Esophagus (tissue), 2 donors: ENCODE results near the gene HOXA9. TPM values are rescaled to one million over a fixed set of nuclear protein-coding genes. Genes with fewer than 3 reads are reported as not detected.

Experiments used
- H3K27ac ChIP-seq, 2 donors: one replicate each; pipeline ENCODE4 v1.5.1; 2013; ENCODE audit warnings: low read depth in 2 of 2, mild to moderate bottlenecking in 2 of 2, inconsistent platforms in 1 of 2, low read length in 1 of 2, moderate library complexity in 1 of 2
- H3K27me3 ChIP-seq, 2 donors: one replicate each; pipeline ENCODE4 v1.6.1; 2013; ENCODE audit warnings: low read length in 2 of 2, control low read depth in 1 of 2, mild to moderate bottlenecking in 1 of 2; ENCODE audit not compliant: insufficient read depth in 2 of 2, control insufficient read depth in 1 of 2
- H3K36me3 ChIP-seq, 2 donors: one replicate each; pipeline ENCODE4 v1.6.1; 2013; ENCODE audit warnings: low read length in 1 of 2; ENCODE audit not compliant: control insufficient read depth in 2 of 2, insufficient read depth in 2 of 2
- H3K4me1 ChIP-seq, 2 donors: one replicate each; pipeline ENCODE4 v1.6.1; 2013; ENCODE audit warnings: low read length in 1 of 2; ENCODE audit not compliant: control insufficient read depth in 2 of 2, insufficient read depth in 2 of 2
- H3K4me3 ChIP-seq, 2 donors: one replicate each; pipeline ENCODE4 v1.5.1; 2013; ENCODE audit warnings: low read length in 2 of 2, mild to moderate bottlenecking in 2 of 2, low read depth in 1 of 2, moderate library complexity in 1 of 2
- H3K9me3 ChIP-seq, 2 donors: one replicate each; pipeline ENCODE4 v1.6.1; 2013; ENCODE audit warnings: mild to moderate bottlenecking in 2 of 2, low read depth in 1 of 2, low read length in 1 of 2, moderate library complexity in 1 of 2; ENCODE audit not compliant: control insufficient read depth in 2 of 2, insufficient read depth in 1 of 2
- WGBS, 2 donors: extraction: QIAGEN DNeasy Blood & Tissue Kit; methylation state at CpG; one replicate each; pipeline ENCODE4 v1.1.7; 2013; 5-methylcytosine and 5-hydroxymethylcytosine counted together
- polyA plus RNA-seq, 2 donors: library from polyadenylated mRNA; stranded (reverse); fragments of 200-250 nt; gene quantifications; one replicate each; pipeline ENCODE4 v1.2.3, GENCODE V29; 2013
- donor health status: healthy with polysubstance abuse.
- donor health status: Bipolar disorder and iron deficiency.

Gene HOXA9
- polyA plus RNA-seq, 2 donors, result 0.49 TPM

- Histone ChIP-seq H3K4me1 (peaks cover 13 to 17% of the 10 kb centered on the region in 2 donors), H3K4me3 (no peak overlapping the region), H3K36me3 (no peaks in the 10 kb centered on the region), H3K27me3 (peaks cover 41 to 62% of the 10 kb centered on the region in 2 donors), H3K27ac (no peak overlapping the region), H3K9me3 (peaks cover 0 to 3% of the 10 kb centered on the region in 2 donors)
- WGBS, 2 donors, result 33 to 35% methylated on average over 9 of the region's 9 CpGs
Observed at GRCh38 chr7:27194686-27195379, 29.5 kb upstream of the HOXA9 start.

GRCh38 chr7:27194002-27194352, 28.6 kb upstream of the HOXA9 start:
- Histone ChIP-seq H3K27me3 (peaks cover 34 to 60% of the 10 kb centered on the region in 2 donors), H3K36me3 (no peaks in the 10 kb centered on the region), H3K4me3 (no peak overlapping the region), H3K27ac (no peak overlapping the region), H3K9me3 (peaks cover 0 to 5% of the 10 kb centered on the region in 2 donors), H3K4me1 (peaks cover 11 to 17% of the 10 kb centered on the region in 2 donors)
- WGBS, 2 donors, result 45 to 53% methylated on average over 2 of the region's 2 CpGs

- H3K4me1 ChIP-seq, result peaks cover 14 to 15% of the 10 kb centered on the region in 2 donors
- peak overlapping the region in 1 of 2 donors; percentile 37 for H3K4me3 ChIP-seq
- WGBS, 2 donors, result 18 to 23% methylated on average over 29 of the region's 29 CpGs
- H3K9me3 ChIP-seq, result peaks cover 0 to 3% of the 10 kb centered on the region in 2 donors
- H3K27ac ChIP-seq, result no peak overlapping the region
- H3K36me3 ChIP-seq, result no peaks in the 10 kb centered on the region
- H3K27me3 ChIP-seq, result peaks cover 29 to 59% of the 10 kb centered on the region in 2 donors
Observed at GRCh38 chr7:27193335-27194001, 28.1 kb upstream of the HOXA9 start.

- Histone ChIP-seq H3K36me3 (no peaks in the 10 kb centered on the region), H3K27me3 (peaks cover 28 to 59% of the 10 kb centered on the region in 2 donors), H3K9me3 (peaks cover 0 to 2% of the 10 kb centered on the region in 2 donors), H3K27ac (no peak overlapping the region), H3K4me1 (peaks cover 18 to 22% of the 10 kb centered on the region in 2 donors), H3K4me3 (peak overlapping the region; percentile 18 to 37)
- WGBS, 2 donors, result 3% methylated on average over 75 to 78 of the region's 78 CpGs
Observed at GRCh38 chr7:27192546-27193334, 27.4 kb upstream of the HOXA9 start.

- no peaks in the 10 kb centered on the region for H3K36me3 ChIP-seq
- H3K4me3 ChIP-seq, result peak overlapping the region; percentile 18 to 37
- H3K27ac ChIP-seq, result no peak overlapping the region
- peaks cover 26 to 61% of the 10 kb centered on the region in 2 donors for H3K27me3 ChIP-seq
- H3K9me3 ChIP-seq, result peaks cover 0 to 2% of the 10 kb centered on the region in 2 donors
- H3K4me1 ChIP-seq, result peaks cover 20 to 23% of the 10 kb centered on the region in 2 donors
- WGBS, 2 donors, result 15 to 16% methylated on average over 42 of the region's 42 CpGs
Observed at GRCh38 chr7:27191833-27192545, 26.7 kb upstream of the HOXA9 start.

- Histone ChIP-seq H3K36me3 (no peaks in the 10 kb centered on the region), H3K4me1 (peaks cover 20 to 23% of the 10 kb centered on the region in 2 donors), H3K4me3 (no peak overlapping the region), H3K9me3 (peaks cover 0 to 2% of the 10 kb centered on the region in 2 donors), H3K27me3 (peaks cover 26 to 65% of the 10 kb centered on the region in 2 donors), H3K27ac (no peak overlapping the region)
- 38 to 49% methylated on average over 15 of the region's 15 CpGs for WGBS, 2 donors
Observed at GRCh38 chr7:27191161-27191731, 25.9 kb upstream of the HOXA9 start.

- H3K36me3 ChIP-seq, result no peaks in the 10 kb centered on the region
- H3K4me3 ChIP-seq, result no peak overlapping the region
- H3K9me3 ChIP-seq, result peaks cover 0 to 2% of the 10 kb centered on the region in 2 donors
- 40 to 52% methylated on average over 7 of the region's 7 CpGs for WGBS, 2 donors
- peaks cover 23% of the 10 kb centered on the region in 2 donors for H3K4me1 ChIP-seq
- no peak overlapping the region for H3K27ac ChIP-seq
- peaks cover 21 to 75% of the 10 kb centered on the region in 2 donors for H3K27me3 ChIP-seq
Observed at GRCh38 chr7:27189997-27190748, 24.8 kb upstream of the HOXA9 start.

GRCh38 chr7:27189295-27189996, 24.1 kb upstream of the HOXA9 start:
- Histone ChIP-seq H3K9me3 (peaks cover 0 to 6% of the 10 kb centered on the region in 2 donors), H3K27ac (no peak overlapping the region), H3K36me3 (no peaks in the 10 kb centered on the region), H3K4me1 (peaks cover 23 to 30% of the 10 kb centered on the region in 2 donors), H3K27me3 (peaks cover 13 to 74% of the 10 kb centered on the region in 2 donors), H3K4me3 (no peak overlapping the region)
- WGBS, 2 donors, result 12 to 20% methylated on average over 22 of the region's 22 CpGs
